ENCODE results near the gene LITAF.

Gene LITAF

GRCh38 chr16:11554053-11554452 lies 32.7 kb downstream of the LITAF start:
- no peak for DNase-seq
- H3K27me3 ChIP-seq (replicated peaks) = no peaks in the 10 kb centered on the region
- TF ChIP-seq CTCF (IDR thresholded peaks at IDR 0.05; ENCODE audit: low read depth, low read length, missing control alignments) = no peak
- H3K27ac ChIP-seq = no peak overlapping the region
- H3K36me3 ChIP-seq (replicated peaks) = no peaks in the 10 kb centered on the region
- H3K4me3 ChIP-seq (ENCODE audit: low read depth, low read length) = no peak overlapping the region
- in situ Hi-C loops (cut with HindIII; ENCODE audit: low pct_ligation_motif_present, low sequenced_read_pairs) = no loop called here

- Histone ChIP-seq H3K4me3 (ENCODE audit: low read depth, low read length) (no peak overlapping the region), H3K27me3 (replicated peaks) (no peaks in the 10 kb centered on the region), H3K27ac (no peak overlapping the region), H3K36me3 (replicated peaks) (no peaks in the 10 kb centered on the region)
- no peak for TF ChIP-seq CTCF (IDR thresholded peaks at IDR 0.05; ENCODE audit: low read depth, low read length, missing control alignments)
- DNase-seq = no peak
- in situ Hi-C loops (cut with HindIII; ENCODE audit: low pct_ligation_motif_present, low sequenced_read_pairs) = no loop called here
Observed at GRCh38 chr16:11553371-11553770, 33.3 kb downstream of the LITAF start.

GRCh38 chr16:11552440-11552839 lies 34.3 kb downstream of the LITAF start:
- no peak overlapping the region for H3K4me3 ChIP-seq (ENCODE audit: low read depth, low read length)
- in situ Hi-C loops (cut with HindIII; ENCODE audit: low pct_ligation_motif_present, low sequenced_read_pairs) = no loop called here
- no peaks in the 10 kb centered on the region for H3K27me3 ChIP-seq (replicated peaks)
- no peaks in the 10 kb centered on the region for H3K36me3 ChIP-seq (replicated peaks)
- no peak overlapping the region for H3K27ac ChIP-seq
- TF ChIP-seq CTCF (IDR thresholded peaks at IDR 0.05; ENCODE audit: low read depth, low read length, missing control alignments) = no peak
- no peak for DNase-seq

GRCh38 chr16:11551842-11552241 lies 34.9 kb downstream of the LITAF start:
- in situ Hi-C loops (cut with HindIII; ENCODE audit: low pct_ligation_motif_present, low sequenced_read_pairs) = no loop called here
- Histone ChIP-seq H3K27me3 (replicated peaks) (no peaks in the 10 kb centered on the region), H3K27ac (no peak overlapping the region), H3K4me3 (ENCODE audit: low read depth, low read length) (no peak overlapping the region), H3K36me3 (replicated peaks) (no peaks in the 10 kb centered on the region)
- no peak for TF ChIP-seq CTCF (IDR thresholded peaks at IDR 0.05; ENCODE audit: low read depth, low read length, missing control alignments)
- DNase-seq = no peak

- no peak for TF ChIP-seq CTCF (IDR thresholded peaks at IDR 0.05; ENCODE audit: low read depth, low read length, missing control alignments)
- no peak overlapping the region for H3K4me3 ChIP-seq (ENCODE audit: low read depth, low read length)
- no peak for DNase-seq
- no peaks in the 10 kb centered on the region for H3K27me3 ChIP-seq (replicated peaks)
- no peaks in the 10 kb centered on the region for H3K36me3 ChIP-seq (replicated peaks)
- in situ Hi-C loops (cut with HindIII; ENCODE audit: low pct_ligation_motif_present, low sequenced_read_pairs) = no loop called here
- H3K27ac ChIP-seq = no peak overlapping the region
Observed at GRCh38 chr16:11550791-11551498, 35.8 kb downstream of the LITAF start.

Measured in brain microvascular endothelial cell (primary cell).